Astrocyte (in vitro differentiated cells and primary cell): Measurements from ENCODE around the gene MYH15. TPM values are rescaled to one million over a fixed set of nuclear protein-coding genes. Genes with fewer than 3 reads are reported as not detected.

Source experiments
- DNase-seq: peaks from one replicate; pipeline ENCODE4 v3.0.0-alpha.2; 2010; ENCODE audit warnings: low read depth
- FAIRE-seq: peaks from 2 replicates; lab custom pipeline; 2011; peaks lifted over from hg19 to GRCh38; lab: Jason Lieb, UNC
- H2AFZ ChIP-seq: 2 replicates; pipeline ENCODE4 v1.6.0; 2012; ENCODE audit warnings: low read depth, low read length, inconsistent platforms
- H3K27ac ChIP-seq: 2 replicates; pipeline ENCODE4 v1.5.1; 2011; ENCODE audit warnings: low read depth, low read length, inconsistent platforms
- H3K27me3 ChIP-seq: 2 replicates; pipeline ENCODE4 v1.6.0; 2011; ENCODE audit warnings: low read length, inconsistent platforms; ENCODE audit not compliant: insufficient read depth
- H3K36me3 ChIP-seq: 2 replicates; pipeline ENCODE4 v1.5.1; 2011; ENCODE audit warnings: low read length, inconsistent platforms; ENCODE audit not compliant: insufficient read depth
- H3K4me1 ChIP-seq: 2 replicates; pipeline ENCODE4 v1.5.1; 2011; ENCODE audit warnings: low read length, inconsistent platforms; ENCODE audit not compliant: insufficient read depth
- H3K4me2 ChIP-seq: 2 replicates; pipeline ENCODE4 v1.6.0; 2012; ENCODE audit warnings: low read length, inconsistent platforms
- H3K4me3 ChIP-seq: 2 replicates; pipeline ENCODE4 v1.5.1; 2011; ENCODE audit warnings: low read depth, mild to moderate bottlenecking, low read length, inconsistent platforms; ENCODE audit not compliant: insufficient read depth
- H3K79me2 ChIP-seq: 2 replicates; pipeline ENCODE4 v1.6.0; 2012; ENCODE audit warnings: mild to moderate bottlenecking, low read length, inconsistent platforms; ENCODE audit not compliant: insufficient read depth
- H3K9ac ChIP-seq: 2 replicates; pipeline ENCODE4 v1.6.0; 2012; ENCODE audit warnings: mild to moderate bottlenecking, low read length, inconsistent platforms
- H3K9me3 ChIP-seq: 2 replicates; pipeline ENCODE4 v1.5.1; 2012; ENCODE audit warnings: low read depth, mild to moderate bottlenecking, low read length, inconsistent platforms; ENCODE audit not compliant: insufficient read depth
- H4K20me1 ChIP-seq: 2 replicates; pipeline ENCODE4 v1.6.0; 2012; ENCODE audit warnings: low read length, inconsistent platforms; ENCODE audit not compliant: insufficient read depth
- H3K27ac Mint-ChIP-seq: one replicate; pipeline ENCODE4 v1.8.0; 2021; ENCODE audit warnings: mild to moderate bottlenecking, mixed read lengths; ENCODE audit not compliant: unreplicated experiment
- H3K27me3 Mint-ChIP-seq: one replicate; pipeline ENCODE4 v1.8.0; 2021; ENCODE audit warnings: low read depth, mixed read lengths; ENCODE audit not compliant: unreplicated experiment
- H3K36me3 Mint-ChIP-seq: one replicate; pipeline ENCODE4 v1.8.0; 2021; ENCODE audit warnings: low read depth, mixed read lengths; ENCODE audit not compliant: unreplicated experiment
- H3K4me1 Mint-ChIP-seq: one replicate; pipeline ENCODE4 v1.8.0; 2021; ENCODE audit warnings: low read depth, mixed read lengths; ENCODE audit not compliant: unreplicated experiment
- H3K4me3 Mint-ChIP-seq: one replicate; pipeline ENCODE4 v1.8.0; 2021; ENCODE audit warnings: mild to moderate bottlenecking, moderate library complexity, mixed read lengths; ENCODE audit not compliant: unreplicated experiment
- H3K9me3 Mint-ChIP-seq: one replicate; pipeline ENCODE4 v1.8.0; 2021; ENCODE audit warnings: mild to moderate bottlenecking, mixed read lengths; ENCODE audit not compliant: unreplicated experiment
- EZH2 ChIP-seq: IDR thresholded peaks from 2 replicates; pipeline ENCODE4 v1.6.1; 2012; ENCODE audit warnings: mild to moderate bottlenecking, low read length, inconsistent platforms; ENCODE audit not compliant: insufficient read depth
- total RNA-seq: library from RNA; stranded (reverse); gene quantifications from 2 replicates; pipeline ENCODE4 v1.2.1, GENCODE V29; 2021
- TF ChIP-seq, protein P1 (sequence below): IDR thresholded peaks from 2 replicates; pipeline ENCODE4 v1.5.1; 2011; ENCODE audit warnings: low read depth, mild to moderate bottlenecking, inconsistent platforms, low read length, moderate library complexity; ENCODE audit not compliant: insufficient read depth

MYH15 gene
- total RNA-seq, 1 donor from 2014 or later: 0.59 TPM

DNA sequence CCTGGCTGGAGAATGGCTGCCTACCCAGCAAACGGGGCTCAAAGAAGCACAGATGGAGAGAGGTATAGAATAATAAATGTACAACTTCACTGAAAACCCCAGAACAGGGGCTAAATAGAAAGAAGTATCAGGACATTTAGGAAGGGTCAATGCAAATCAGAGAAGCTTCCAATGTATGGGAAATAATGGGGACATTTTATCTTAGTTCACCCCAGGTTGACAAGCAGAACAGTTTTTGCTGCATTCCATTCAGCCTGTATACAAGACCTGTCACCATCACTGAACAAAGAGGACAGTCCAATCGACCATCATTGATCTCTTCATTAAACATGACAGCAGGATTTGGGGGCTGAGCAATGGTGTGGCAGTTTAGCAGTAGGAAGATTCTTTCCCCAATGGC, 68.1 kb downstream of the MYH15 start:
- Mint-ChIP-seq H3K4me1 (no peaks in the 10 kb centered on the region), H3K27ac (no peak overlapping the region), H3K9me3 (peaks cover 10% of the 10 kb centered on the region), H3K27me3 (no peaks in the 10 kb centered on the region), H3K4me3 (no peak overlapping the region), H3K36me3 (no peaks in the 10 kb centered on the region)
- H3K9ac ChIP-seq: no peak overlapping the region
- no peaks in the 10 kb centered on the region for H3K9me3 ChIP-seq
- TF ChIP-seq, protein P1, sequence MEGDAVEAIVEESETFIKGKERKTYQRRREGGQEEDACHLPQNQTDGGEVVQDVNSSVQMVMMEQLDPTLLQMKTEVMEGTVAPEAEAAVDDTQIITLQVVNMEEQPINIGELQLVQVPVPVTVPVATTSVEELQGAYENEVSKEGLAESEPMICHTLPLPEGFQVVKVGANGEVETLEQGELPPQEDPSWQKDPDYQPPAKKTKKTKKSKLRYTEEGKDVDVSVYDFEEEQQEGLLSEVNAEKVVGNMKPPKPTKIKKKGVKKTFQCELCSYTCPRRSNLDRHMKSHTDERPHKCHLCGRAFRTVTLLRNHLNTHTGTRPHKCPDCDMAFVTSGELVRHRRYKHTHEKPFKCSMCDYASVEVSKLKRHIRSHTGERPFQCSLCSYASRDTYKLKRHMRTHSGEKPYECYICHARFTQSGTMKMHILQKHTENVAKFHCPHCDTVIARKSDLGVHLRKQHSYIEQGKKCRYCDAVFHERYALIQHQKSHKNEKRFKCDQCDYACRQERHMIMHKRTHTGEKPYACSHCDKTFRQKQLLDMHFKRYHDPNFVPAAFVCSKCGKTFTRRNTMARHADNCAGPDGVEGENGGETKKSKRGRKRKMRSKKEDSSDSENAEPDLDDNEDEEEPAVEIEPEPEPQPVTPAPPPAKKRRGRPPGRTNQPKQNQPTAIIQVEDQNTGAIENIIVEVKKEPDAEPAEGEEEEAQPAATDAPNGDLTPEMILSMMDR: no peak
- no peak for TF ChIP-seq EZH2
- H2AFZ ChIP-seq: no peak overlapping the region
- H3K27me3 ChIP-seq: no peaks in the 10 kb centered on the region
- DNase-seq (no peak), FAIRE-seq (no peak)
- H3K27ac ChIP-seq: no peak overlapping the region
- no peaks in the 10 kb centered on the region for H3K4me1 ChIP-seq
- no peaks in the 10 kb centered on the region for H3K79me2 ChIP-seq
- H3K4me3 ChIP-seq: no peak overlapping the region
- no peaks in the 10 kb centered on the region for H4K20me1 ChIP-seq
- H3K36me3 ChIP-seq: no peaks in the 10 kb centered on the region
- H3K4me2 ChIP-seq: no peak overlapping the region

GRCh38 chr3:108441518-108441917, 68.9 kb downstream of the MYH15 start:
- FAIRE-seq: no peak
- Histone ChIP-seq H4K20me1 (no peaks in the 10 kb centered on the region), H3K9me3 (no peaks in the 10 kb centered on the region), H3K4me2 (no peak overlapping the region), H3K4me1 (no peaks in the 10 kb centered on the region), H3K79me2 (no peaks in the 10 kb centered on the region), H3K27me3 (no peaks in the 10 kb centered on the region), H3K4me3 (no peak overlapping the region), H3K9ac (no peak overlapping the region), H3K36me3 (no peaks in the 10 kb centered on the region), H3K27ac (no peak overlapping the region), H2AFZ (no peak overlapping the region)
- DNase-seq: no peak
- no peak overlapping the region for H3K27ac Mint-ChIP-seq
- peaks cover 4% of the 10 kb centered on the region for H3K9me3 Mint-ChIP-seq
- TF ChIP-seq, protein P1: no peak
- TF ChIP-seq EZH2: no peak
- no peaks in the 10 kb centered on the region for H3K36me3 Mint-ChIP-seq
- H3K4me3 Mint-ChIP-seq: no peak overlapping the region
- no peaks in the 10 kb centered on the region for H3K4me1 Mint-ChIP-seq
- H3K27me3 Mint-ChIP-seq: no peaks in the 10 kb centered on the region

DNA sequence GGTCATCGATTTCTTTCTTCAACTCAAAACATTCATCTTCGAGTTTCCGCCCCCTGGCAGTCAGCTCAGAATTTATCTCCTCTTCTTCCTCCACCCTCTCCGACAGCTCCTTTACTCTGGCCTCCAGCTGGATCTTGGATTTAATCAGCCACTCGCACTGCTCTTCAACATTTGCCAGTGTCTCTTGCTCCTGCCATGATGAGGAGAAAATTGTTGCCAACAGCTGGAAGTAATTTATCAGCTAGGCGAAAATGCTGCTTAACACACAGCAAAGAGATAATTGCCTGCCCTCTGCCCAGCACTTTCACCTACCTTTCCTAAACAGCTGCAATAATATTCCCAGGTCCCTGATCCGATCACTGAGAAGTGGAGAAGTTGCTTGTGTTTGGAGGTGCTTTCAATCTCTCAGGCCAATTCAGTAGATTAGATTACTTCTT, 69.3 kb downstream of the MYH15 start:
- TF ChIP-seq, protein P1: no peak
- no peak for TF ChIP-seq EZH2
- no peaks in the 10 kb centered on the region for H3K4me1 Mint-ChIP-seq
- no peaks in the 10 kb centered on the region for H3K36me3 Mint-ChIP-seq
- Histone ChIP-seq H3K4me1 (no peaks in the 10 kb centered on the region), H3K4me2 (no peak overlapping the region), H3K9ac (no peak overlapping the region), H4K20me1 (no peaks in the 10 kb centered on the region), H2AFZ (no peak overlapping the region), H3K9me3 (no peaks in the 10 kb centered on the region), H3K27me3 (no peaks in the 10 kb centered on the region), H3K36me3 (no peaks in the 10 kb centered on the region), H3K79me2 (no peaks in the 10 kb centered on the region), H3K4me3 (no peak overlapping the region), H3K27ac (no peak overlapping the region)
- DNase-seq (peak; percentile 42), FAIRE-seq (no peak)
- peaks cover 3% of the 10 kb centered on the region for H3K9me3 Mint-ChIP-seq
- no peak overlapping the region for H3K27ac Mint-ChIP-seq
- no peak overlapping the region for H3K4me3 Mint-ChIP-seq
- no peaks in the 10 kb centered on the region for H3K27me3 Mint-ChIP-seq
